HG03520 (cell line): Measurements from ENCODE around the gene MCC.

Experiments used
- ATAC-seq: cut with Tn5 transposase; IDR thresholded peaks from one replicate; pipeline ENCODE4 v1.9.1; 2021; ENCODE audit warnings: mild to moderate bottlenecking, moderate library complexity; ENCODE audit not compliant: unreplicated experiment

Gene MCC

GRCh38 chr5:113124265-113124664 is 364.0 kb downstream of the MCC start:
- ATAC-seq: no peak

- ATAC-seq: no peak
Measured at GRCh38 chr5:113123618-113124017, 364.6 kb downstream of the MCC start.

GRCh38 chr5:113122053-113122452 is 366.2 kb downstream of the MCC start:
- ATAC-seq: no peak

DNA sequence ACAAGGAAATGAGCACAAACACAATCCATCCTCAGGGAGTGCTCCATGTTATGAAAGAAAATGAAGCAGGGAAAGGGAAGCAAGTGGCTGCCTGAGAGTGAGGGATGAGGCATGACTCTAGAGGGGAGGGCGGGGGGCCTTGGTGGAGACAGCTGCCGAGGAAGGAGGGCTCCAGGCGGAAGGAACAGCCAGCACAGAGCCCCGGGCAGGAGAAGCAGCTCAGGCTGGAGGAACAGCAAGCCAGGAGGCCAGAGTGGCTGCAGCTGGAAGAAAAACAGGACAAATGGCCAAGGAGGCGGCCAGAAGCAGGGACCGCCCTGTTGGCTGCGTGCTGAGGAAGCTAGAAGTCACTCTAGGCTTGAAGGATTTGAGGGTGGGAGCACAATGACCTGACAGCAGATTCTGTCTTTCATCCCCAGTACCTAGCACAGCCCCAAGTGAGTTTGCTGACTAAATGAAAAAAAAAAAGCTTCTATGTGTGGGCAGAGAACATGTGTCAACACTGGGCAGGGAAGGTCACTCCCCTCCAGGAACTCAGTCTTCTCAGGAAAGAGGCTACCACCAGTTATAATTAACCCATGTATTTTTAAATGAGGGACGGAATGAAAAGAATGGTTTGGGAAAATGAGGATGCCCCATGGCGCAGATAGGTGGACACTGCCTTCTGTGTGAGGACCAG is 368.9 kb downstream of the MCC start:
- no peak for ATAC-seq

DNA sequence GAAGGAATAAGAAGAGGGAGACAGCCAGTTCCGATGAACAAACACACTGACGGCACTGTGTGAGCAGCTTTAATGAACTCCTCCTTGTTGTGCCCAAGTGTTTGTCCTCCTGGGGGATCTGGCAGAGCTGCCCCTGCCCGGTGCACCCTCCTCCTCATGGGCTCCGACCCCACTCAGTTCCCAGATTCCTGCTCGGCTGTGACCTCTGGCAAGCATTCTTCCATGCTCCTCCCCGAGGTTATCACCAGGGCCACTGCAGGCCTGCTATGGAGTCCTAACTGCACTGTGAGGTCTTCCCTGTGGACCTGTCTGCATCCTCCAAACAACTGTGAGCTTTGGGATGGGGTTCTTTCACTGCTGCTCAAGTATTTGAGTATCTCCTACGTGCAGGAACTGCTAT is 369.5 kb downstream of the MCC start:
- ATAC-seq: no peak

DNA sequence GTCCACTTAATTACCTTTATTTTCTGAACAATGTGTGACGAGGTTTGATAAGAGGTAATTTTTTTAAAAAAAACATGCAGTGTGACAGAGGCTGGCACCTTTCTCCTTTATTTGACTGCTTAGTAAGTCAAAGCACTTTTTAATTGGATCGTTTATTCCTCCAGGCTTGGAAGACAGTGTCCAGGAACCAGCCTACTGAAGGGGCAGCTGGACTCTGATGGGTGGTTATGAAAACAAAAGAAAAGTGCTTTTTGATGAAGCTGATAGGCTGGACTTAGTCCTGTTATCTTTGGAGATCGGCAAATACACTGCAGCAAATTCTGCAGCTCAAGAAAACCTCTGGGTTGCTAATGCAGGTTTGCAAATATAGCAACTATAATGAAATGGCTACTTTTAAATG is 370.0 kb downstream of the MCC start:
- no peak for ATAC-seq

DNA sequence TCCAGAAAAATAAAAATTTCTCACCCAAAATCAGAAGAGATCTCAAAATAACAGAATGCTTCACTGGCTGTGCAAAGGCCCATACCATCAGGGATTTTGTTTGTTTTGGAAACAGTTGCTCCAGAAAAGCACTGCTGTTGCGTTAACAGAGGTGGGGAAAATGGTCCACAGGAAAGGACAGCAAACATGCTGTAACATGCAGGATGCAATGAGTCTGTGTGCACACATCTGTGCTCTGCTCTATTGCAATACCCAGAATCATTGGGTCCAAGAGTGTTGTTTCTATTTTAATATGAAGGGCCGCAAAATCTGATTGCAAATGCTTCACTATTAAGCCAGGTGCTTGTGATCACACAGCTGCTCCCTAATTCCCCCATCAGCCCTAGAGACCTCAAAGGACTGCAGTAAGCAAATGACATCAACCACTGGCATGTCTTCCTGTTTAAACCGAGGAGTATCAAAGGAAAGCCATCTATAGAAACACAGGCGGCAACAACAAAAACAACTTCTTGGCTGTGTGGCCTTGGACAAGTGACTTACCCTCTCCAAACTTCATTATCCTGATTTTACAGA is 370.6 kb downstream of the MCC start:
- no peak for ATAC-seq

GRCh38 chr5:113115956-113116355 is 372.3 kb downstream of the MCC start:
- ATAC-seq: no peak

GRCh38 chr5:113115061-113115460 is 373.2 kb downstream of the MCC start:
- ATAC-seq: peak; percentile 63

GRCh38 chr5:113114559-113114958 is 373.7 kb downstream of the MCC start:
- ATAC-seq: no peak

DNA sequence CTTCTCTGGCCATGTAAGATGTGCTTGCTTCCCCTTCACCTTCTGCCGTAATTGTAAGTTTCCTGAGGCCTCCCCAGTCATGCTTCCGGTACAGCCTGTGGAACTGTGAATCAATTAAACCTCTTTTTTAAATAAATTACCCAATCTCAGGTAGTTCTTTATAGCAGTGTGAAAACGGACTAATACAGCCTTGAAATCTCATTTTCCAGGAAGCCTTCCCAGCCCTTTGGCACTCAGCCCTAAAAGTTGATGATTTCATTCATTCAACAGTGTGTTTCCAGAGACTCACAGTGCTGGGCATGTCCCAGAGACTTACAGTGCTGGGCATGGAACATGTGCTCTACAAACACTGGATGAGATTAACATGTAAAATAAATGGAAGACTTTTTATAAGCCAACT is 375.8 kb downstream of the MCC start:
- no peak for ATAC-seq

GRCh38 chr5:113110117-113110516 is 378.1 kb downstream of the MCC start:
- ATAC-seq: no peak

GRCh38 chr5:113109344-113109743 is 378.9 kb downstream of the MCC start:
- no peak for ATAC-seq

DNA sequence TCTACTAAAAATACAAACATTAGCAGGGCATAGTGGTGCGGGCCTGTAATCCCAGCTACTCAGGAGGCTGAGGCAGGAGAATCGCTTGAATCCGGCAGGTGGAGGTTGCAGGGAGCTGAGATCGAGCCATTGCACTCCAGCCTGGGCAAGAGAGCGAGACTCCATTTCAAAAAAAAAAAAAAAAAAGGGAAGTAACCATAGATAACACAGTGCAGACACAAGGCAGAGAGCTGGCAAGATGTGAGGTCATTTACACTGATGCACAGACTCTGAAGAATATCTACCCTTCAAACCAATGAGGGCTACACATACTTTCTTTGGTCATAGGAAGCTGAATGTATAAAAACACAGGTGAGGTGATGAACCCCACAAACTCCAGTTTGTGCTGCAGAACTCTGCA is 379.8 kb downstream of the MCC start:
- ATAC-seq: no peak

DNA sequence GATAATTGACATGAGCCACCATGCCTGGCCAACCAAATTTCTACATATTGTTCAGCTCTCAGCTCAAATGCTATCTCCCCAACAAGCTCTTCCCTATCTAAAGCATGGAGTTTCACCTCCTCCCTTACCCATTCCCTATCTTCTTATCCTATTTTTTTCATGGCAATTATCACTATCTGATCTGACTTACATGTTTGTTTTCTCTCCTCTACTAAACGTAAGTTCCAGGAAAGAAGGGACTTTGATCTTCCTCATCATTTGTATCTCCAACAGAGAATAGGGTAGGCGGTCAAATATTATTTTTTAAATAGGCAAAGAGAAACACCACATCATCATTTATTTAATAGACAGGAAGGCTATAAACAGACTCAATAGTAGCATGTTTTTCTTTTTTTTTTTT is 381.4 kb downstream of the MCC start:
- ATAC-seq: no peak

DNA sequence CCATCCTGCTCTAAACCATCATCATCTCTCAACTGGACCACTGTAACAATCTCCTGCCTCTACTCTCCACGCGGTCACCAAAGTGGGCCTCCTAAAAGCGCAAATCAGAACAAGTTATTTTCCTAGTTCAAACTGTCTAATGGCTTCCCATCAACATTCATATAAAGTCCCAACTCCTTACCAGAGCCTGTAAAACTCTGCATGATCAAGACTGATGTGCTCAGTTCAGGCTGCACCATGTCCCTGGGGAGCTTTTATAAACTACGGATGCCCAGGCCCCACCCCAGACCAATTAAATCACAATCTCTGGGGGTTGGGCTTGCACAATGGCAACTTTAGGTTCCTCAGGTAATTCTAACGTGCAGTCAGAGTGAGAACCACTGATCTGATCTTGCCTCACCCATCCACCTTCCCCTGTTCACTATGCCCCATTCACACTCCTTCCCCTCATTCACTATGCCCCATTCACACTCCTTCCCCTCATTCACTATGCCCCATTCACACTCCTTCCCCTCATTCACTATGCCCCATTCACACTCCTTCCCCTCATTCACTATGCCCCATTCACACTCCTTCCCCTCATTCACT is 382.5 kb downstream of the MCC start:
- ATAC-seq: no peak

DNA sequence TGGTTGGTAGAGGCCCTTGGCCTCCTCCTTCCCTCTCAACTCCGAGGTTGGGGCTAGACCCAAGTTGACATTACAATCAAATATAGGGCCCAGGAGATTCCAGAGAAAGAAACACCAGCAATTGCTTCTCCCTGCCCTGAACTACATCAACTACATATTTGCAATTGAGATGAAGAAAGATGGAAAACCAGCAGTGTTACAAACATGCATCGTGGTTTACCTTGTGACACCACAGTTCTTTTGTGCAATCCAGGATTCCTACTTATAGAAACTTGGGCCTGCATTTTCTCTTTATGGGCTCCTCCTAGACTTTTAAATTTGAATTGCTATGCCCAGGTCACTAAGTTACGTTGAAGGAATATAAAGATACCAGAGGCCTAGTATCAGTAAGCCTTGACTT is 384.9 kb downstream of the MCC start:
- no peak for ATAC-seq

DNA sequence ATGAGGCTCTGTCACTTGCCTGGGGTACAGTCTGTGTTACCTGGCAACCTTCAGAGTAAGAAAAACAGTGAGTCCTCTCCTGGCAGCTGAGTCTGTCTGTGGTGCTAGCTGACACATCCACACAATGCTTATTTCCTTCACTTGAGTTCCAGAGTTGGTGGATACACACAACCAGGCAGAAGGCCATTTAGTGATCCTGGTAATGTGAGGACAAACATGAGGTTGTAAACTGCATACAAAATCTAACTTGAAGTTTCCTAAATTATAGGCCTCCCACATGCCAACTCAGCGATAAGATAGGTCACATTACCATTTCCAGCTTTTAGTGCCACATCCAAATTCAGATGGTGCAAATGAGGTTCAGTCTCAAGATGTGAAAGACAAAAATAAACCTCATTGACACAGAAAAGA is 386.1 kb downstream of the MCC start:
- no peak for ATAC-seq

DNA sequence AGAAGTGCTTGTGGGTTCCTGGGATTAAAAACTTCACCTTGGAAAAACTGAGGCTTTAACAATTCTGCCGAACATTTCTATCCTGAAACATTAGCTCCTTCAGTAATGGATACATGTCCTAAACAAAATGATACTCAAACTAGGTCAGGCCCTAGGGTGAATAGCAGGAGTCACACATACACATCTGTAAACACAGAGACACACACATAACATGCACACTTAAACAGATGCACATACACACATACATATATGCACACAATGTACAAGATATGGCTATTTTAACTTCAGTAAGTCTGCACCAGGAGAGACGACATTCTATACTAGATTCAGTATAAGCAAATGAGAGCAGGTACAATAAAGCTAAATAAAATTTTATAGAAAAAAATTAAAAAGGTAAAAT is 387.3 kb downstream of the MCC start:
- no peak for ATAC-seq

DNA sequence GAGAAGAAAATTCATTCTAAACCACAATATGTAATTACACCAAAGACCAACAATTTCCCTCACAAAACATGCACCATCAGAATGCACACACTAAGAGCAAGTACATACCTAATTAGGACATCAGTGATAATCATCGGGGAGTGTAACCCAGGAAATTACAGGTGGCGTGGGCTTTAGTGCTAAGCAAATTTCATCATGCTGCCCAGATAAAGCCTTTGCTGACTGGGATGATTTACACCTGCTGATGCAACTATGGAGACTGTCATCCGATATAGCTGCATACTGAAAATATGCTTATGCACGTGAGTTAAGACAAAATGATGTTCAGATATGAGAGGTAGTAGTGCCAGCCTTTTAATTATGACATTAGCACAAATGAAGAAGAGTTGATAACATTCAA is 388.4 kb downstream of the MCC start:
- ATAC-seq: no peak

DNA sequence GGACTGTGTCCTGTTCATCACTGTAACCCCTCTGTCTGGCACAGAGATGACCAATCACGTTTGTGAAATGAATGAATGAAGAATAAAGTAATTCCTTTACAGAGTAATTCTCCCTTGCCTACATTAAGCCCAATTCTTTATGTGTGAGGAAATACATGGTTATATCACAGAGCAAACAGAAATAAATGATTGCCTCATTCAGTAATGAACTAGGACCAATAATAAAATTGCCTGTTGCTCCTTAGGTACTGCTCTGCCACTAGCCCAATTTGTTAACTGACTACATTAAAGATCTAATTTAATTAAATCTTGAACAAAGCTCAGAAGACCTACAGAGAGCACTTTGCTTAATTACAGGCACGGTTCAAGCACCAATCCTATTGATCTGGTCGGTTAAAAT is 389.9 kb downstream of the MCC start:
- ATAC-seq: no peak

- ATAC-seq: no peak
Measured at GRCh38 chr5:113095831-113096230, 392.4 kb downstream of the MCC start.

DNA sequence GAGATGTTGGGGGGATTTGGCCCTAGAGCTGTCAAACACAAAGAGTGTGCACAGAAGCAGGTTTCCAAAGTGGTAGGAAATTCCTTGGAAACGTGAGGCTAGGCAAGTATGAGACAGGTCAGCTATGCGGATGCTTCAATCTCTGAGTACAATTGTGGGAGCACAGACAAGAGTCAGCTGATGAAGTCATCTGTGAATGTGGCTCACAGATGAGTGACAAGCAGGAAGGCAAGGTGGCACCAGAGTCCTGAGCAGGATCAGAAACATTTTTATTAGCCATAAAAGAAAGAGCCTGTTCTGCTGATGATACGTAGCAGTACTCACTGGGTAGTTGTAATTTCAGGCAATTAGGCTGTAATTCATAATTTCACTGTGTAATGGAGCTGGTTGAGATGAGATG is 394.7 kb downstream of the MCC start:
- ATAC-seq: no peak
